ENCODE measurements around the gene KRTAP1-4.
"Not testable (repeated sequence)": the region's sequence is repeated elsewhere in the genome, so short reads cannot be mapped to it uniquely, and the experiment has no call there.

KRTAP1-4 gene

GRCh38 chr17:41049110-41049509 is 19.1 kb upstream of the KRTAP1-4 start:
- no peak for DNase-seq (ENCODE audit: extremely low read depth in 1 of 2, low read depth in 1 of 2)

DNA sequence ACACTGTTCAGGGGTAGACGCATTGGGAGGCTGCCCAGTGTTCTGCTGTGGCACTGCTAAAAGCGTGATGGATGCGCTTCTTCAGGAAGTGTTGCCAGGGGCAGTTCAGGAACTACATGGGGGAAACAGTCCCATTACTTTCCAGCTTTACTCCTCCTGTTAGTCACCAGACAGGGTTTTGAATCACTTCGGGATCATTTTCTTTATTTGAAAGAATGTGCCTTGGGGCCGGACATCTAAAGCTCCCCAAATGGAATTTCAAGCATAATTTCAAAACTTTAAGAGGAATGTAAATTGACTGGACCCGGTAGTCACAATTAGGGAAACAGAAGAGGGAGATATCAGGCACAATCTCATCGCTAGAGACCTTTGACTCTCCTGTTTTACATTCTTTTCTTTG is 18.4 kb upstream of the KRTAP1-4 start:
- DNase-seq (ENCODE audit: extremely low read depth in 1 of 2, low read depth in 1 of 2), result no peak

DNA sequence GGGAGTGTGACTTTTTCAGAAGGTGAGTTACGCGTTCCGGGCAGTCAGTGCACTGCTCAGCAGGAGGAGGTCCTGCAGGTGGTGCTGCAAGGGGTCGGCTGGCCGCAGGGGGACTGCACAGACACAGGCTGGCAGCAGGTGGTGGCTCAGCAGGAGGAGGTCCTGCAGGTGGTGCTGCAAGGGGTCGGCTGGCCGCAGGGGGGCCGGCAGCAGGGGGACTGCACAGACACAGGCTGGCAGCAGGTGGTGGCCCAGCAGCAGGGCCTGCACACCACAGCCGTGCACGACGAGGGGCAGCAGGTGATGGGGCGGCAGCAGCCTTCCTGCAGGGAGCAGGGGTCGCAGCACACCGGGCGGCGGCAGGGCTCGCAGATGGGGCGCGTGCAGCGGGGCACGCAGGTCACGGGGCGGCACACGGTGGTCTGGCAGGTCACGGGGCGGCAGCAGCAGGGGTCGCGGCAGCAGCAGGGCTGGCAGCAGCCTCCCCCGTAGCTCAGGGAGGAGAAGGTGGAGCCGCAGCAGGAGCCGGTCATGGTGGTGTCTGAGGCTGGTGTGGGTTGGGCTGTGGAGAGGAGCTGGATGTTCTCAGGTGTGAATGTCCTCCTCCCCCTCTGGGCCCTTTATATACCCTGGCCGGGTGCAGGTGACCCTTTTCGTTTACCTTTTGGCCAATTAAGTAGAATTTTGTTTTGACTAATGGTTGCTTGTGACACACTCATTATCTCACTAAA is 16.9 kb upstream of the KRTAP1-4 start, which contains the start of gene KRTAP2-1:
TSS of gene KRTAP2-1 (minus strand) at position 582 of the 731 bp plus-strand sequence. CDS start at position 533, 49 bp downstream.
- not testable (repeated sequence) for DNase-seq (ENCODE audit: extremely low read depth in 1 of 2, low read depth in 1 of 2)

DNA sequence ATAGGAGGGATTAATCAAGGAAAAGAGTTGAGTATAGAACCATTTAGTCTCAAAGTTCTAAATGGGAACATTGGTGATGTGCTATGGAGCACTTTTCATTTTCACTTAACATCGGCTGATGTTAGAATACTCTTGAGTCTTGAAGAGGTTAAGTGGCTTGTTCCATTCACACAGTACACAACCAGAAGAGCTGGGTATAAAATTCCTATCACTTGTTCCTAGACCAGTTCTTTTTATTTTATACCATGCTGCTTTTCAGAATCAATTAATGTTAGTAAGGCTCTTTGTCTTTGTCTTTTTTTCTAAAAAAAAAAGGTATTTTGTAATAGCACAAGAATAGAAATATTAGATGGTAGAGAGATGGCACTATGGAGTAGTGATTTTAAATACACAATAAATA is 13.0 kb upstream of the KRTAP1-4 start:
- DNase-seq (ENCODE audit: extremely low read depth in 1 of 2, low read depth in 1 of 2), result no peak

- DNase-seq (ENCODE audit: extremely low read depth in 1 of 2, low read depth in 1 of 2), result not testable (repeated sequence)
These were observed 11.0 kb upstream of the KRTAP1-4 start, which contains the start of gene KRTAP1-1 for GRCh38 chr17:41040783-41041571. Gene KRTAP1-1, minus strand, starts transcription at chr17:41041450. Its CDS starts 53 bp downstream, at chr17:41041397.

- no peak for DNase-seq (ENCODE audit: extremely low read depth in 1 of 2, low read depth in 1 of 2)
These were observed 7.9 kb upstream of the KRTAP1-4 start for GRCh38 chr17:41037853-41038350.

DNA sequence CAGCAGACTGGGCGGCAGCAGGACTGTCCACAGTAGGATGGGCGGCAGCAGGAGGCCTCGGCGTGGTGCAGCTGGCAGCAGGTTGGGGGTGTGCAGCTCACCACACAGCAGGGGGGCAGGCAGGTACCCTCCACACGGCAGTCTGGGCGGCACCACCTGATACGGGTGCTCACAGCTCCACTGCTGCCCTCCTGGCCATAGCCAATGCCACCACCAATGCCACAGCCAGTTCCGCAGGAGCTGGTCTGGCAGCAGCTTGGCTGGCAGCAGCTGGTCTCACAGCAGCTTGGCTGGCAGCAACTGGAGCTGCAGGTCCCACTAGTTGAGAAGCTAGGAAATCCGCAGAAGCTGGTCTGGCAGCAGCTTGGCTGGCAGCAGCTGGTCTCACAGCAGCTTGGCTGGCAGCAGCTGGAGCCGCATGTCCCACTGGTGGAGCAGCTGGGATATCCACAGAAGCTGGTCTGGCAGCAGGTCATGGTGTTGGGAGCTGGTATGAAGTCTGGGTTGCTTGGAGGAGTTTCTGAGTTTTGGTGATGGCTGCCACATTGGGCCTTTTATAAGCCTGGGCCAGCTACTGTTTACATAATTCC is 4.4 kb upstream of the KRTAP1-4 start, which contains the start of gene KRTAP1-3:
TSS of gene KRTAP1-3 (minus strand) at position 529 of the 590 bp plus-strand sequence. CDS start at position 476, 53 bp downstream.
- not testable (repeated sequence) for DNase-seq (ENCODE audit: extremely low read depth in 1 of 2, low read depth in 1 of 2)

DNA sequence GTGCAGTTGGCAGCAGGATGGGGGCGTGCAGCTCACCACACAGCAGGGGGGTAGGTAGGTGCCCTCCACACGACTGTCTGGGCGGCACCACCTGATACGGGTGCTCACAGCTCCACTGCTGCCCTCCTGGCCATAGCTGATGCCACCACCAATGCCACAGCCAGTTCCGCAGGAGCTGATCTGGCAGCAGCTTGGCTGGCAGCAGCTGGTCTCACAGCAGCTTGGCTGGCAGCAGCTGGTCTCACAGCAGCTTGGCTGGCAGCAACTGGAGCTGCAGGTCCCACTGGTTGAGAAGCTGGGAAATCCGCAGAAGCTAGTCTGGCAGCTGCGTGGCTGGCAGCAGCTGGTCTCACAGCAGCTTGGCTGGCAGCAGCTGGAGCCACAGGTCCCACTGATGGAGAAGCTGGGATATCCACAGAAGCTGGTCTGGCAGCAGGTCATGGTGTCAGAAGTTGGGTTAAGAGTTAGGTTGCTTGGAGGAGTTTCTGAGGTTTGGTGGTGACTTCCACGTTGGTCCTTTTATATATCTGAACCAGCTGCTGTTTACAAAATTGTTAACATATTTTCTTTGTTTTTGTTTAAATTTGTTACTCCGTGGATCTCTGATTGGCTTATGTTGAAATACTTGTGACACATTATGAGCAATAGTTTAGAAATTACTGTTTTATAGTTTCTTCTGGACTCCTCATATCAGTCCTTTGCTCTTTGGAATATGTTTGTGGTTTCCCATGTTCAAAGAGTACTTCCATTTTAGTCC is 3.1 kb downstream of the KRTAP1-4 start, which contains the start of gene KRTAP1-5:
TSS of gene KRTAP1-5 (minus strand) at position 494 of the 757 bp plus-strand sequence. CDS start at position 441, 53 bp downstream.
- DNase-seq (ENCODE audit: extremely low read depth in 1 of 2, low read depth in 1 of 2), result no peak

GRCh38 chr17:41024697-41025096 is 5.3 kb downstream of the KRTAP1-4 start:
- no peak for DNase-seq (ENCODE audit: extremely low read depth in 1 of 2, low read depth in 1 of 2)

DNA sequence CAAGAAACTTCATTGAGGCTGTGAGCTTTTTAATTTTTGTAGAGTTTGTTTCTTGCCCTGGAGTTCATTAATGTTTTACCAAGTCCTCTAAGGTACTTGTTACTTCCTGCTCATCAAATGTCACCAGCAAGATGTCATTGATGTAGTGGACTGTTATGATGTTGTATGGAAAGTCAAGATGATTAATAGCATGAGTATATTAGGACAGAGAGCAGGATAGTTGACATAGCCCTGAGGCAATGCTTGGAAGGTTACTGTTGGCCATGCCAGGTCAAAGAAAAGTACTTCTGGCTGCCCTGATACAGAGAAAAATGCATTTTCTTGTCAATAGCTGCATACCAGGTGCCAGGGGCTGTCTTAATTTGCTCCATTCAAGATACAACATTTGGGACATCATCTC is 9.7 kb downstream of the KRTAP1-4 start:
- DNase-seq (ENCODE audit: extremely low read depth in 1 of 2, low read depth in 1 of 2), result no peak

- no peak for DNase-seq (ENCODE audit: extremely low read depth in 1 of 2, low read depth in 1 of 2)
These were observed 10.6 kb downstream of the KRTAP1-4 start for GRCh38 chr17:41019415-41019814.

- no peak for DNase-seq (ENCODE audit: extremely low read depth in 1 of 2, low read depth in 1 of 2)
These were observed 11.5 kb downstream of the KRTAP1-4 start for GRCh38 chr17:41018541-41018940.

GRCh38 chr17:41016578-41017215 is 13.3 kb downstream of the KRTAP1-4 start:
- DNase-seq (ENCODE audit: extremely low read depth in 1 of 2, low read depth in 1 of 2), result no peak

GRCh38 chr17:41015454-41015853 is 14.5 kb downstream of the KRTAP1-4 start:
- DNase-seq (ENCODE audit: extremely low read depth in 1 of 2, low read depth in 1 of 2), result no peak

- DNase-seq (ENCODE audit: extremely low read depth in 1 of 2, low read depth in 1 of 2), result no peak
These were observed 16.4 kb downstream of the KRTAP1-4 start for GRCh38 chr17:41013606-41014005.

- DNase-seq (ENCODE audit: extremely low read depth in 1 of 2, low read depth in 1 of 2), result no peak
These were observed 16.8 kb downstream of the KRTAP1-4 start for GRCh38 chr17:41013181-41013580.

DNA sequence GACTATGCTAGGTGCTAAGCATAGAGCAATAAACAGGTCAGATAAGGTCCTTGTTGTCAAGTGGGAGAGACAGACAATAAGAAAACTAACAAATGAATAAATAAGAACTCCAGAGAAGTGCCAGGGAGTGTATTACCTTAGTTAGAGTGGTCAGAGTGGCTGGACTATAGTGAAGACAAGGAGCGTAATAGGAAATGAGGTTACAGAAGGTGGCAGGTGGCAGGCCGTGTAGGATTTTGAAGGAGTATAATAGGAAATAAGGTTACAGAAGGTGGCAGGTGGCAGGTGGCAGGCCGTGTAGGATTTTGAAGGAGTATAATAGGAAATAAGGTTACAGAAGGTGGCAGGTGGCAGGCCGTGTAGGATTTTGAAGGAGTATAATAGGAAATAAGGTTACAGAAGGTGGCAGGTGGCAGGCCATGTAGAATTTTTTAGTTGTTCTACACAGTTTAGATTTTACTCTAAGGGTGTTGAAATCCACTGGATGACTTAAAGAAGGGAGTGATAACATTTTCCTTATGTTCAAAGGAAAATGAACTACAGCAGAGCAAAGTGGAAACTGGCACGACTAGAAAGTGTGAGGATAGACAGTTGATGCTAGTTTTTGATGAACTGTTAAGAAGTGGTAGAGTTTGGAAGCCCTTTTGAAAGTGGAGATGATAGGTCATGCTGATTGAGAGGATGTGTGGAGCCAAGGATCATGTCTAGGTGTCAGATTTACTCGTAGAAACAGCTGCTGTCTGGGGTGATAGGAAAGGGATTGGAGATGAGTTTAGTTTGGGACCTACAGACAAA is 17.5 kb downstream of the KRTAP1-4 start:
- DNase-seq (ENCODE audit: extremely low read depth in 1 of 2, low read depth in 1 of 2), result no peak

GRCh38 chr17:41010441-41010840 is 19.6 kb downstream of the KRTAP1-4 start:
- DNase-seq (ENCODE audit: extremely low read depth in 1 of 2, low read depth in 1 of 2), result no peak

DNA sequence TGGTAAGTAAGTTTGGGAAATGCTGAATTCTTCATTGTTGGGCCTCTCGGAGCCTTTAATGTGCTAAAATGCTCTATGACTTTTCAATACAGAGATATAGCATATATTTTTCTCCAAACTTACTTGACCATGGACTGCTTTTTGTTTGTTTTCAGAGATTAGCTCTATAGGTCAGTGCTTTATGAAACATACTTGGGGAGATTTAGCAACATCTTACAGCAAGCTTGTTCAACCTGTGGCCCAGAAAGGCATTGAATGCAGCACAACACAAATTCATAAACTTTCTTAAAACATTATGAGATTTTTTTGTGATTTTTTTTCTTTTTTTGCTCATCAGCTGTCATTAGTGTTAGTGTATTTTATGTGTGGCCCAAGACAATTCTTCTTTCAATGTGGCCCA is 20.1 kb downstream of the KRTAP1-4 start:
- no peak for DNase-seq (ENCODE audit: extremely low read depth in 1 of 2, low read depth in 1 of 2)
